Gastrocnemius medialis (tissue), 4 donors: ENCODE measurements around the gene CPM. TPM values are rescaled to one million over a fixed set of nuclear protein-coding genes. Genes with fewer than 3 reads are reported as not detected.

ENCODE experiments used
- ATAC-seq, 2 donors: fragments of 150-250 bp; one replicate each; pipeline ENCODE4 v1.9.1; 2016
- DNase-seq, 2 donors: peaks; one replicate each; pipeline ENCODE4 v3.0.0-alpha.2; 2019
- H3K27ac ChIP-seq, 4 donors: fragments of 200-600 bp; sonication (generic); 1 replicate in 1 of 4; 2 replicates in 3 of 4; pipeline ENCODE4 v1.5.1; 2016 to 2018; ENCODE audit warnings: mild to moderate bottlenecking in 2 of 4, moderate library complexity in 1 of 4
- H3K27me3 ChIP-seq, 3 donors: fragments of 200-600 bp; sonication (generic) in 2 of 3; 1 replicate in 1 of 3; 2 replicates in 2 of 3; pipeline versions ENCODE4 v1.5.1 to v1.6.0; 2016 to 2019; ENCODE audit warnings: mild to moderate bottlenecking in 1 of 3, moderate library complexity in 1 of 3
- H3K36me3 ChIP-seq, 2 donors: fragments of 200-600 bp; sonication (generic) in 1 of 2; one replicate each; pipeline ENCODE4 v1.5.1; 2017 to 2018
- H3K4me1 ChIP-seq, 2 donors: fragments of 200-600 bp; sonication (generic) in 1 of 2; one replicate each; pipeline ENCODE4 v1.5.1; 2016 to 2017; ENCODE audit warnings: mild to moderate bottlenecking in 2 of 2
- H3K4me3 ChIP-seq, 4 donors: fragments of 200-600 bp; sonication (generic) in 3 of 4; 1 replicate in 1 of 4; 2 replicates in 3 of 4; pipeline ENCODE4 v1.5.1; 2016 to 2019; ENCODE audit warnings: mild to moderate bottlenecking in 2 of 4
- H3K9me3 ChIP-seq, 3 donors: fragments of 200-600 bp; sonication (generic) in 2 of 3; 1 replicate in 1 of 3; 2 replicates in 2 of 3; pipeline ENCODE4 v1.5.1; 2016 to 2019
- POLR2A ChIP-seq, 2 donors: fragments of 450-650 bp; IDR thresholded peaks; one replicate each; pipeline ENCODE4 v1.6.1; 2017; ENCODE audit warnings: antibody characterized with exemption in 2 of 2, mild to moderate bottlenecking in 2 of 2, moderate library complexity in 2 of 2
- in situ Hi-C, 4 donors: fragments of 200-750 bp; cut with MboI; loops; one replicate each; pipeline versions ENCODE4 v1.15.0 to v1.8.0; 2017; ENCODE audit warnings: low sequenced_read_pairs in 4 of 4
- intact Hi-C: fragments of 100-400 bp; cut with DNase I; formaldehyde crosslinking; loops from one replicate; pipeline ENCODE4 v1.15.1; 2023; ENCODE audit warnings: low total_unique reads
- total RNA-seq, 4 donors: library from RNA; depleted of rRNA; stranded (reverse); fragments of >200 nt; gene quantifications; one replicate each; pipeline versions ENCODE4 v1.1.0 to v1.2.3, GENCODE V29; 2016
- TF ChIP-seq, protein P1 (sequence below), 5 experiments: fragments of 450-650 bp in 3 of 5; fragments of 200-600 bp in 2 of 5; sonication (generic) in 2 of 5; IDR thresholded peaks in 4 of 5; conservative IDR thresholded peaks in 1 of 5; 1 replicate in 4 of 5; 2 replicates in 1 of 5; pipeline ENCODE4 v1.5.1; 2016 to 2019; ENCODE audit warnings: antibody characterized with exemption in 5 of 5, mild to moderate bottlenecking in 3 of 5, moderate library complexity in 3 of 5

Gene CPM
- total RNA-seq, 4 donors from 2014 or later, result 12.9 to 78.4 (median 18.6) TPM

DNA sequence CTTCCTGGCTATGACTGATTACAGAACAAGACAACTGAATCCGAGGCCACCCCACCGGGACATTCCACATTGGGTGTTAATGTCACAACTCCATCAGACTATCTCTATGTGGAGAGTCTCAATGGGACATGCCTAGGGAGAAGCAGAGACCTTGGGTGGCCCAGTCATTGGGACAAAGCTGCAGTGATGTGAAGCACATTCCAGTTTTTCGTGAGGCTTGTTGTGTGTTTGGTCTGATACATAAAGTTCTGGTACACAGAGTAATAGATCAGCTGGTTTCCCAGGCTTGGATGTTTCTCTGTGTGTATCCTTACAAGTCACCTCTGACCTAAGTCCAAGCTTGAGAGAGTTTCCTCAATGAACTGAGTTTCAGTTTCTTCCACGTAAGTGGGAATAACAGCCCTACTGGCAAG is 42.3 kb downstream of the CPM start:
- peak; percentile 56 to 75 for ATAC-seq
- in situ Hi-C loops, result no loop called here
- no peaks in the 10 kb centered on the region for H3K27me3 ChIP-seq
- no peak for TF ChIP-seq POLR2A (IDR thresholded peaks at IDR 0.05)
- TF ChIP-seq, protein P1, sequence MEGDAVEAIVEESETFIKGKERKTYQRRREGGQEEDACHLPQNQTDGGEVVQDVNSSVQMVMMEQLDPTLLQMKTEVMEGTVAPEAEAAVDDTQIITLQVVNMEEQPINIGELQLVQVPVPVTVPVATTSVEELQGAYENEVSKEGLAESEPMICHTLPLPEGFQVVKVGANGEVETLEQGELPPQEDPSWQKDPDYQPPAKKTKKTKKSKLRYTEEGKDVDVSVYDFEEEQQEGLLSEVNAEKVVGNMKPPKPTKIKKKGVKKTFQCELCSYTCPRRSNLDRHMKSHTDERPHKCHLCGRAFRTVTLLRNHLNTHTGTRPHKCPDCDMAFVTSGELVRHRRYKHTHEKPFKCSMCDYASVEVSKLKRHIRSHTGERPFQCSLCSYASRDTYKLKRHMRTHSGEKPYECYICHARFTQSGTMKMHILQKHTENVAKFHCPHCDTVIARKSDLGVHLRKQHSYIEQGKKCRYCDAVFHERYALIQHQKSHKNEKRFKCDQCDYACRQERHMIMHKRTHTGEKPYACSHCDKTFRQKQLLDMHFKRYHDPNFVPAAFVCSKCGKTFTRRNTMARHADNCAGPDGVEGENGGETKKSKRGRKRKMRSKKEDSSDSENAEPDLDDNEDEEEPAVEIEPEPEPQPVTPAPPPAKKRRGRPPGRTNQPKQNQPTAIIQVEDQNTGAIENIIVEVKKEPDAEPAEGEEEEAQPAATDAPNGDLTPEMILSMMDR (IDR thresholded peaks at IDR 0.05 in 4 of 5, conservative IDR thresholded peaks at IDR 0.05 in 1 of 5), result no peak
- DNase-seq, result no peak
- H3K36me3 ChIP-seq, result no peaks in the 10 kb centered on the region
- intact Hi-C loops, result no loop called here
- no peak overlapping the region for H3K4me3 ChIP-seq
- peak overlapping the region in 3 of 4 donors; percentile 44 to 63 (median 53) for H3K27ac ChIP-seq
- H3K9me3 ChIP-seq, result no peaks in the 10 kb centered on the region
- H3K4me1 ChIP-seq, result no peaks in the 10 kb centered on the region

DNA sequence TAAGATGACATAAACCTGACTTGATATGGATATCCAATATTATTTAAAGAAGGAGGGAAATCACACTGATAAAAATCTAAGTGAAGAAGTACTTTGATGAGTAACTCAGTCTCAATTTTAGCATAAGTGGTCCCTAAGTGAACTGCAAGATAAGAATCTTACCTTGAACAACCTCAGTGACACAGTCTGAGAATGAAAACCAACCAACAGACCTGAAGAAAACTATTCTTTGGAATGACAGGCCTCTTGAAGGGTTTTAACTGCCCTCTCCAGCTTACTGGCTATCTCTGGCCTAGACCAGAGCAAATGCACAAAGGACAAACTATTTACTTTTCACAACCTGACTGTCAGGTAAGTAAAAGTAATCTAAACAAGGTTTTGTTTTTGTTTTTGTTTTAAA is 44.7 kb downstream of the CPM start:
- no peak for ATAC-seq
- intact Hi-C loops, result no loop called here

DNA sequence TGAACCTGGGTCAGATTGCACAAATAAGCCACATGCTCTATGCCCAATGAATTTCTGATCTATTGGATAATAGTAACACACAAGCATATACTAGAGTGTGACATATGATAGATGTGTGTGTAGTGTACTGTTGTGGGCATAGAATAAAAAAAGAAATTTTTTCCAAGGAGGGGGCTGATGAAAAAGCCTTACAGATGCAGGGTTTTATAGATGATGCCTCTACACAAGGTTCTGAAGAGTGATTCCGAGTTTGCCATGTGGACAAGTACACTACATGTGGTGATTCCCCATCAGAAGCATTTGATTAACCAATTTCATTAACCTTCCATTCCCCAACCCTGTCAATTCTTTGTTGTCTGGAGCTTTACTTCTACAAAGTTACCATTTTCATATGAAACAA is 45.3 kb downstream of the CPM start:
- Histone ChIP-seq H3K27me3 (no peaks in the 10 kb centered on the region), H3K36me3 (no peaks in the 10 kb centered on the region), H3K4me1 (no peaks in the 10 kb centered on the region), H3K9me3 (no peaks in the 10 kb centered on the region), H3K4me3 (no peak overlapping the region), H3K27ac (no peak overlapping the region)
- ATAC-seq, result no peak
- in situ Hi-C loops, result no loop called here
- TF ChIP-seq, protein P1 (IDR thresholded peaks at IDR 0.05 in 4 of 5, conservative IDR thresholded peaks at IDR 0.05 in 1 of 5), result no peak
- no peak for TF ChIP-seq POLR2A (IDR thresholded peaks at IDR 0.05)
- intact Hi-C loops, result no loop called here
- no peak for DNase-seq

More for the DNA sequence above, 44.7 kb downstream of the CPM start:
- no peak for DNase-seq
- no peaks in the 10 kb centered on the region for H3K4me1 ChIP-seq
- in situ Hi-C loops, result no loop called here
- peak overlapping the region in 2 of 4 donors; percentile 47 to 53 for H3K27ac ChIP-seq
- no peak for TF ChIP-seq POLR2A (IDR thresholded peaks at IDR 0.05)
- TF ChIP-seq, protein P1 (IDR thresholded peaks at IDR 0.05 in 4 of 5, conservative IDR thresholded peaks at IDR 0.05 in 1 of 5), result no peak
- H3K4me3 ChIP-seq, result no peak overlapping the region
- no peaks in the 10 kb centered on the region for H3K27me3 ChIP-seq
- no peaks in the 10 kb centered on the region for H3K36me3 ChIP-seq
- H3K9me3 ChIP-seq, result no peaks in the 10 kb centered on the region

DNA sequence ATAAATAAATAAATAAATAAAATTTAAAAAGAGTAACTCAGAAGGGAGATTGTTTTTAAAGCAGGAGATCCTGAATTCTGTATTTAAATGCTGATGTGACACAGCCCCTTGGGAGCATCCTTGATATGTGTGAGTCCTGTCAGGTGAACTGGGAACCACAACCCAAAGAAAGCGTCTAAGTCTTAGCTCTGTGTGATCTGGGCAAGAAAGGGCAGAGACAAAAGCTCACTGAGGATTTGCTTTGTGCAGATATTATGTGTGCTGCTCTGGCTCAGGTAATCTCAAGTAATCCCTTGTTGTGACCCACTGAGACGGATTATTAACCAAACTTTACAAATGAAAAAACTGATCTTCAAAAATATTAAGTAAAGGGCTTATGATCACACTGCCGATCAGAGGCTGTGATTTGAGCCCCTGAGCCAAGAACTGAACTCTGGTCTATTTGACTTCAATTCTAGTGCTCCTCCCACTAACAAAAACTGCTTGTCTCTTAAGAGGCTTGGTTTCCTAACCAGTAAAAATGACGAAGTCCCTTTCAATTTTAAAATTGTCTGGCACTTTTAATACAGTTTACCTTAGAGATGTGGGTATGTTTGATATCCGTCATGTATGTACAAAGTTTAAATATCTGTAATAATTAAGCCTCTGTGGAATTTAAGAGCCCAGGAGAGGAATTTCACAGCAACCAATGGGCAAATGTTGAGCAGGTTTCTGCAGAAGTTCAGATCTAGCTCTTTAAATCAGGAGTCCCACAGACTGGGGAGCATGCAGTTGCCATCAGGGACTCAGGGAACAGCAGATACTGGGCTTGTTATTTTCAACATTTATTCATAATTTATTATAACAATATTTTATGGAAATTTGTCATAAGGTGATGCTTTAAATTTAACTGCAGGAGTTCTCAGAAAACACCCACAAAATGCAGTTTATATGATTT is 46.1 kb downstream of the CPM start:
- no peak for ATAC-seq
- H3K4me3 ChIP-seq, result no peak overlapping the region
- intact Hi-C loops, result no loop called here
- TF ChIP-seq, protein P1 (IDR thresholded peaks at IDR 0.05 in 4 of 5, conservative IDR thresholded peaks at IDR 0.05 in 1 of 5), result no peak
- H3K27ac ChIP-seq, result no peak overlapping the region
- H3K4me1 ChIP-seq, result no peaks in the 10 kb centered on the region
- in situ Hi-C loops, result no loop called here
- H3K27me3 ChIP-seq, result no peaks in the 10 kb centered on the region
- no peaks in the 10 kb centered on the region for H3K9me3 ChIP-seq
- no peaks in the 10 kb centered on the region for H3K36me3 ChIP-seq
- no peak for DNase-seq
